ENCODE data around the gene SOCS7.

SOCS7 gene

GRCh38 chr17:38324141-38324697 is 27.4 kb upstream of the SOCS7 start:
- no peak for DNase-seq (ENCODE audit: low read depth)
- H3K4me3 ChIP-seq (ENCODE audit: low read depth, low read length), result no peak overlapping the region
- no peak for TF ChIP-seq CTCF (IDR thresholded peaks at IDR 0.05; ENCODE audit: low read depth, low read length, missing control alignments)

- no peak for TF ChIP-seq CTCF (IDR thresholded peaks at IDR 0.05; ENCODE audit: low read depth, low read length, missing control alignments)
- no peak overlapping the region for H3K4me3 ChIP-seq (ENCODE audit: low read depth, low read length)
- no peak for DNase-seq (ENCODE audit: low read depth)
Measured at GRCh38 chr17:38324772-38325171, 26.9 kb upstream of the SOCS7 start.

- no peak for DNase-seq (ENCODE audit: low read depth)
- H3K4me3 ChIP-seq (ENCODE audit: low read depth, low read length), result no peak overlapping the region
Measured at GRCh38 chr17:38325221-38325851, 26.3 kb upstream of the SOCS7 start.

GRCh38 chr17:38326996-38327792 is 24.4 kb upstream of the SOCS7 start:
- no peak for DNase-seq (ENCODE audit: low read depth)
- no peak overlapping the region for H3K4me3 ChIP-seq (ENCODE audit: low read depth, low read length)
- no peak for TF ChIP-seq CTCF (IDR thresholded peaks at IDR 0.05; ENCODE audit: low read depth, low read length, missing control alignments)

More at GRCh38 chr17:38325221-38325851, 26.3 kb upstream of the SOCS7 start:
- TF ChIP-seq CTCF (IDR thresholded peaks at IDR 0.05; ENCODE audit: low read depth, low read length, missing control alignments), result no peak

- DNase-seq (ENCODE audit: low read depth), result no peak
- TF ChIP-seq CTCF (IDR thresholded peaks at IDR 0.05; ENCODE audit: low read depth, low read length, missing control alignments), result no peak
- no peak overlapping the region for H3K4me3 ChIP-seq (ENCODE audit: low read depth, low read length)
Measured at GRCh38 chr17:38327936-38328335, 23.7 kb upstream of the SOCS7 start.

GRCh38 chr17:38328620-38329019 is 23.0 kb upstream of the SOCS7 start:
- DNase-seq (ENCODE audit: low read depth), result no peak
- H3K4me3 ChIP-seq (ENCODE audit: low read depth, low read length), result no peak overlapping the region
- no peak for TF ChIP-seq CTCF (IDR thresholded peaks at IDR 0.05; ENCODE audit: low read depth, low read length, missing control alignments)
